Kidney glomerular epithelial cell (primary cell): ENCODE results near the gene ZFAND2B.

Experiments used
- DNase-seq: peaks from one replicate; lab custom pipeline; 2025; lab: John Stamatoyannopoulos, UW

ZFAND2B gene

DNA sequence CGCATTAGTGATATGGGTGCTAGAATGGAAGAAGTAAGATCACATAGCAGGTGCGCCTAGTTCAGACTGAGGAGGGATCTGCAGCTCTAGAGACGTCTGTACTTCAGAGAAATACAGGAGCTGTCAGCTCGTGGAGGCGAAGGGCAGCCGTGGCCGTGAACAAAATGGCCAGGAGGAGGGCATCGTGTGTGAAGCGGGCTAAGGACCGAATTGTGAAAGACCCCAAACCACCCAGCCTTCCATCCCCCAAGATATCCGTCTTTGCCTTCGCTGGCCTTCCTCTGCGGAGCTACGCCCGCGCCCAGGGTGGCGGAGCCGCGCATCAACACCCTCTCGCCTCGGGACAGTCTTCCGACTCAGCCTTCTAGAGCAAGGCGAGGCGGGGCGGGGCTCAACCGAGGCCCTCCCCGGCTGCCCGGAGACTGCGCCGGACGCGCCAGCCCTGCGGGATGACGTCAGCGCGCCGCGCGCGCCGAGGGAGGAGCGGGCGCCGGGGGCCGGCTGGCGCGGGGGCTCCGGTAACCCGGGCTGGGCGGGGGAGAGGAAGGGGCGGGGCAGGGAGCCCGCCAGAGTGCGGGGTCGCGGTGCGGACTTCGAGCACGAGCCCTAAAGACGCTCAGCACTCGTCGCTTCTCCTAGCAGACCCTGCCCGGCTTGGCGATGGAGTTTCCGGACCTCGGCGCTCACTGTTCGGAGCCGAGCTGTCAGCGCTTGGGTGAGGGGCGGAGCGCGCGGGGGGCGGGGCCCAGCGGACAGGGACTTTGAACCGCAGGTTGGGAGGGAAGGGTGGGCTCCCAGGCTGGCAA lies at the start of gene ZFAND2B:
TSS of gene ZFAND2B (plus strand) at position 455 of the 806 bp plus-strand sequence. CDS start at position 661, 206 bp downstream.
- DNase-seq = peak; percentile 89

GRCh38 chr2:219157396-219157795 lies 49.2 kb upstream of the ZFAND2B start:
- DNase-seq = no peak

GRCh38 chr2:219158025-219158424 lies 48.6 kb upstream of the ZFAND2B start:
- no peak for DNase-seq

DNA sequence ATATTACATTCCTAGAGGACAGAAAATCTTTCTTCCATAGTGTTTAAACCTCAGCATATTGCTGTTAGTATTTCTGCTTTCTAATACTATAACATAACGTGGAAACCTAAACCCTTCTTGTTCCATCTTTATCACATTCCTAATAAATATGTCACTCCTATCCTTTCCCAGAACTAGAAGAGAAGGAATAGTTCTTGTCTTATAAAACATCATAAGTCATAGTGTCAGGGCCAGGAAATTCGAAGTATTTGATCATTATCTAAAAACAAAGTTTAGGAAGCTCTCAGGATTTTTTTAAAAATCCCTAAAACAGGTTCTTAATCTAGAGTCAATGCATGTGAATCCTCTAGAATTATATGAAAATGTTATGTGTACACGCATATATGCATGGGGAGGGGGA lies 48.0 kb upstream of the ZFAND2B start:
- no peak for DNase-seq

DNA sequence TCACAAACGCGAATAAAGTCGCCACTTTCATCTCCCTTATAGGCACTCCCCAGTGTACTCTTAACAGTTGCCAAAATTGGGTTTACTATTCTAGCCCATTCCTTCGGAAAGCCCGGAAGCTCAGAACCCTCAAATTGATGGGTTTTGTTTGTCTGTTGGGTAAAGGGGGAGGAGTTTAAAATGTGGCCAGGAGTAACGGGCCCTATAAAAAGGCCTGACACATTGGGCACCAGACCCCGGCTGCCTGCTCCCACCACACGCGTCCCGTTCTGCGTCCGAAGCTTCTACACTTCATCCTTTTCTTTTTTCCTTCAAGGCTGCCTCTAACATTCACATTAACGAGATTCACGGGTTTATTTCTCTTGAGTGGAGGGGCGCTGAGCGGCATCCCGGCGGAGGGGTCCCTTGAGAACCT lies 46.8 kb upstream of the ZFAND2B start:
- DNase-seq = no peak

- peak; percentile 88 for DNase-seq
These were observed 46.2 kb upstream of the ZFAND2B start, which contains the start of gene NHEJ1 for GRCh38 chr2:219160186-219161017. Gene NHEJ1, minus strand, starts transcription at chr2:219160815. Its CDS starts 2,453 bp downstream, at chr2:219158362.

DNA sequence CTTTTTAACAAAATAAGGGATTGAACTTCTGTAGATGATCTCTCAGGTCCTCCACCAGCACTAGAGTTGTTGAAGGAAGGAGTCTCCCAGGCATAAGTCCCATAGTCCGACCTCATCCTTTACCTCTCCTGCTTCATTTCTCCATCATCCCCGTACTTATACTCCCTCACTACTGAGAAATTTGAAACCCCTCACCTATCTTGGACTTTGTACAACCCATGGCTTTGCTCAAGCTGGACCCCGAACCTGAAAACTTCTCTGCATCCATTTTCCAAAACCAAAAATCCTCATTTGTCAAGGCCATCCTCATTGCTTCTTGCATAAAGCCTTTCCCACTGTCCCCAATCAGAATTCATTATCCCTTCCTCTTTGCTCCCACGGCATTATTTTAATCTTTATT lies 45.5 kb upstream of the ZFAND2B start:
- DNase-seq = no peak

DNA sequence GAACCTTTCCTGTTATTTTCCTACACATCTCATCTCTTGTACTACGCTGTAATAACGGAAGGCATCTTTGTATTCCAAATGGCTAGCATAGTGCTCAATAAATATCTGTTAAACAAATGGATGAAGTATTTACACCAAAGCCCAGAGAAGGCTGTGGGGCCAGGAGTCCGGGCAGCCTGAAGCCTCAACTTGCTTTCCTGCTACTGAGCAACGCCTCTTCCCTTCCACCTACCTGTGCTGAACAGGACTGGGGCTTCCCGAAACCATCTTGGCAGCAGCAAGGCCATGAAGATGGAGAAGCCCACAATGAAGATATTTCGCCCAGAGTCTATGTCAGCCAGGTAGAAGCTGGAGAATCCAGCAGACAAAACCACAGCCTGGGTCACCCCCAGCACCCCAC lies 43.4 kb upstream of the ZFAND2B start:
- DNase-seq = no peak

GRCh38 chr2:219165058-219165911 lies 41.3 kb upstream of the ZFAND2B start:
- no peak for DNase-seq

GRCh38 chr2:219167997-219168396 lies 38.6 kb upstream of the ZFAND2B start:
- DNase-seq = no peak

- DNase-seq = no peak
These were observed 38.1 kb upstream of the ZFAND2B start for GRCh38 chr2:219168526-219168925.

DNA sequence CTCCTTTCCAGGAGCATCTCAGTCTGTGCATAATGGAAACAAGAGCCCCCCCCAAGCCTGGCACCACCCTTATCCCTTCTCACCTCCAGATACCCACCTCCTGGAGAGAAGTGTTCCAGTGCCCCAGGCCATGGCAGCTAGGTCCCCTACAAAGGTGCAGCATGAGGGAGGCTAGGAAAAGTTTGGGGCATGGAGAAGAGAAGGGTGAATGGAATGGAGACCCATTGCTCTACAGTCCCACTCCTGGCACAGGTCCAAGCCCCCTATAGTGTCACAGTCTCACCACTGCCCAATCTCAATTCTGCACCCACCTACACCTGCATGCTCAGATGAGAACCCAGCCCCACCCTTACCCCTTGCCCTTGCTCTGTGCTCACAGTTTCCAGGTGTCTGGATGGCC lies 37.6 kb upstream of the ZFAND2B start:
- no peak for DNase-seq

GRCh38 chr2:219169930-219170654 lies 36.5 kb upstream of the ZFAND2B start, which contains the start of gene SLC23A3:
Gene SLC23A3, minus strand, starts transcription at chr2:219170029. Its CDS starts 45 bp downstream, at chr2:219169984.
- no peak for DNase-seq

- DNase-seq = peak; percentile 42
These were observed 35.3 kb upstream of the ZFAND2B start for GRCh38 chr2:219171231-219171651.

DNA sequence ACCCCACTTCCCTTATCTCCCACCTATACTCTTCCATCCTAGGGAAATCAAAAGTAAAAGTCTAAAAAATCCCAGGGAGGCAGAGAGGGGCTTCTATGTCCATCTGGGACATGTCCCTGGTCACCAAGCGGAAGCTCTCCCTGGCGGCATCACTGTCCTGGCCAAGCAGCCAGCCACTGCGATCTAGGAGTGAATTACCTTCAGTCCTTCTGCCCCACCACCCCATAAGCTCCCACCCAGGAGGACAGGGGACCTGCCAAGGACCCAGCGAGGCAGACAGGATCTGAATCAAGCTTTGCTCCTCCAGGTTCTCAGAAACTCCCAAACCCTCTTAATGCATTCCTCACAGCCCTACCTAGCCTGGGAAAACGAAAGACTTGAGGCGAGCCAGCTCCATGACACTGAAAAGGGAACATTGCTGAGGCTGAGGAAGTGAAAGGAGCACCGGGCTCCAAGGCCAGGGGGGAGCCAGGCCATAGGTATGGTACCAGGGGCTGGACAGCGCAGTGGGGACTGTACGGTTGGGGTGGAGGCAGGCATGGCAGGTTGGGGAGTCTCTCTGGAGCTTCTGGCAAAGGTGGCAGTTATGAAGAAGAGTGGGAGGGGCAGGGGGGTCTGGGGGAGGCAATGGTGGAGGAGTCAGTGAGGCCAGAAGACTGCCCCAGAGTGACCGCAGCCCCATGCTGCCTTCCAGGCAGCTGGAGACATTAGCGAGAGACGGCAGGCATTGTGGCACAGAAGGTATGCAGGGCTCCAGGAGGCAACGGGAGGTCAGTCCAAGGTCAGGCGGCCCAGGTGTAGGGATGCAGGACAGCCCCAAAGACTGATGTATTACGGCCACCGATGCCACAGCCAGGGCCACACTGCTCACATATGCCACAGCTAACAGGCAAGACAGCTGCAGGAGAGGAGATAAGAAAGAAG lies 34.1 kb upstream of the ZFAND2B start:
- no peak for DNase-seq

DNA sequence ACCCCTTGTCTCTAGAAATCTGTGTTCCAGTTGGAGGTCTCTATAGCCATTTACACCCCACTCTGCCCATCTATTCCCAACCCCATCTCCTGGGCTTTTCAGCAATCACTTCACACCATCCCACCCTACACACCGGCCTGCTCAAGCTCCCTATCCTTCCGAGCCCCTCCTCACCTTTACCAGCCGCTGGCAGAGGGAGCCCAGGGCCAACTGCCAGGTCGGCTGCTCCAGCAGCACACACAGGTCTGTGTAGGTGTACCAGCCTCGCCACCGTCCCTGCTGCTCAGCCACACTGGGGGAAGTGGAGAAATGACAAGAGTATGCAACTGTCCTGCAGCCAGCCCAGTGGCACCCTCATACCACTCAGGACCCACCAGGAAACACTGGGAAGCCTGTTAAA lies 33.4 kb upstream of the ZFAND2B start:
- DNase-seq = no peak

DNA sequence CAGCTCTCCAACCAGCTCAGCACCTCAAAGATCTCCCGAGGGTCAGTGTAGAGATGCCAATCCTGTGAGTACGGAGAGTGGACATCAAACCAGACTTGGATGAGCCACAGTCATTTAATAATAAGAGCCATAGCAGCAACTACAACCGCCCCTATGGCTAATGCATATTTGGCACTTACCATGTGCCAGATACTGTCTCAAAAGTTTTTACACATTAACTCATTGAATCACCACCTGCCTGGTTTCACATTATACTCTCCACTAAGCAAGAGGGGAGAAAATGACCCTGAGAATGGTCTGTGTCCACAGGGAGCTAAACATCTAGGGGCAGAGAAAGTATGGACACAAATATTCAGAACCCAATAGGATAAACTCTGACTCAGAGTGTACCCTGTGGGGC lies 32.4 kb upstream of the ZFAND2B start:
- DNase-seq = no peak

GRCh38 chr2:219174801-219175200 lies 31.8 kb upstream of the ZFAND2B start:
- no peak for DNase-seq

DNA sequence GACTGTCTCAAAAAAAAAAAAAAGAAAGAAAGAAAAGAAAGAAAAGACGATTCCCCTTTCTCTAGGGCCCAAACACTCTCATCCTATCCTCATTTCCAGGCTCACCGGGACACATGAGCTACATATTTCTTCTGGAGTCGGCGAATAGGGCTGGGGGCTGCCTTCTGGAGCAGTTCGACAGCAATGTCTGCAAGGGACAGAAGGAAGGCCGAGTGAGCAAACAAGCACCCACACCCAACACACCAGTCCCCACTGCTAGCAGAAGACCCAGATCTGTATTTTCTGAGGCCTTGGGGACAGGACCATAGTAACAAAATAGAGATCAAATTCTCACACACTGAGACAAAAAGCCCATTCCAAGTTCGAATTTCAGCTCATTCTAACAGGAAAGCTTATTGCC lies 31.1 kb upstream of the ZFAND2B start:
- no peak for DNase-seq
